Measurements from ENCODE around the gene PTPN14. TPM values are rescaled to one million over a fixed set of nuclear protein-coding genes. Genes with fewer than 3 reads are reported as not detected.
"Not testable (repeated sequence)": the region's sequence is repeated elsewhere in the genome, so short reads cannot be mapped to it uniquely, and the experiment has no call there.

Gene PTPN14
- total RNA-seq, 1 donor from 2014 or later = 1.6 TPM

DNA sequence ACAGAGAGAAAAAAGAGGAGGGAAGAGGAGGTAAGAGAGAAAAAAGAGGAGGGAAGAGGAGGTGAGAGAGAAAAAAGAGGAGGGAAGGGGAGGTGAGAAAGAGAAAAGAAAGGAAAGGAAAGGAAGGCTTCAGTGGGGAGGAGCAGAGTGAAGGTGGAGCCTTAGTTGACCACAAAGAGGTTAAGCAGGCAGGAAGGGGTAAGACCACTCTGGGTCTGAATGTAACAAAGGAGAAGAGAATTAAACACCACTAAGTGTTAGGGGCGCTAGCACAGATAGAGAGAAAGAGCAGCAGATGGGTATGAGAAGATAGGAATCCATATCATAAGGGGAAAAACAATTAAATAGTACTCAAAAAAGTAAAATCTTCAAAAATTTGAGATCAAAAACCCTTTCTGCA lies 6.6 kb downstream of the PTPN14 start:
- FAIRE-seq (no peak), DNase-seq (ENCODE audit: low spot score in 2 of 2) (no peak)

DNA sequence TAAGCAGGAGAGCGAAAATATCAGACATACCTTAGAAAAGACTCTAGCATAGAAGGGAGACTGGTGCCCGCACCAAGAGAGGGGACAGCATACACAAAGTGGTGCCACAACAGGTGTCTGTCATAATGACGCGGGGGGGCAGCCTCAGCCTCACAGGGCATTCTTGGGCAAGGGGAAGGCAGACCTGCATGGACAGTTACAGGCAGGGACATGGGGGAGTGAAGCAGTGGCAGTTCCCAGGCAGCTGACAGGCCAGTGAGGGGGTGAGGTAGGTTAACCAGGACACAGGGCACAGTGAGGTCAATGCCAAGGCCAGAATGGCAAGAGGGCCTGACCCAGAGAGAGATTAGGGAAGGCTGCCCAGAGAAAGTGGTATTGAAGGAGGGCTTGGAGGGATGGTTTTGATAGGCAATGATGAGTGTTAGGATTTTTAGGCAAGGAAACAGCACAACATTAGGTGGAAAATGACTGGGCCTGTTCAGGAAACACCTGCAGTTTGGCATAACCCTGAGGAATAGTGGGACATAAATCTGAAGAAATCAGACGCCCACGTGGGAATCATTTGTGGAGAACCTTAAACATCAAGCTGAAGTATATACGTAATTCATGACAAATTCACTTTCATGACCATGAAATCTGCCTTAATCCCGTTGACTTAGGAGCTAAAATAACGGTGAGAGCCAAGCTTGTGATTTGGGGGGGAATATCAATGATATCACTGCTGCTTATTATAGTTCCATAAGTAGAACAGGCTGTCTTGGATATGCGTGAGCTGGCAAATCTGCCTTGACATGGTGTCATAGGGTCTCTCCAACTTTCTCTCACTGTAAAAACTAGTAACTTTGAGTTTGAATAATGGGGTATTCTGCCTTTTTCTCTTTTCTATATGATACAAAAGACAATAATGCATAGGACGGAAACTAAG lies 8.9 kb downstream of the PTPN14 start:
- FAIRE-seq (no peak), DNase-seq (ENCODE audit: low spot score in 2 of 2) (no peak)

DNA sequence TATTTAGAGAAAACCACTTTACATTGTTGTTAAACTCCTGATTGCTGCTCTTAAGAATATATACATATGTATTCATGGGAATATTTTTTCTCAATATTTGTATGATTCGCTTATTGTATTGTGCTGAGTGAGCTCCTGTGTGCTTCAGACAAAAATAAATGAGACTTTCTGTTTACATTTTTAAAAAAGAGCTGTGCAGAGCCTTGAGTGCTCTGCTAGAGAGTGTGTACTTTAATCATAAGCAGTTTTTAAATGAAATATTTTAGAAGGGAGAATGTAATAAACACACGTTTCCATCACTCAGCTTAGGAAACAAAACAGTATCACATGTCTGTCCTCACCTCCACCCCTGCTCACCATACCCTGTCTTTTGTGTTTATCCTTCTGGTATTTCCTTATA lies 9.7 kb downstream of the PTPN14 start:
- no peak for DNase-seq (ENCODE audit: low spot score in 2 of 2)
- FAIRE-seq = no peak

GRCh38 chr1:214541206-214541605 lies 10.2 kb downstream of the PTPN14 start:
- DNase-seq (ENCODE audit: low spot score in 2 of 2) (no peak), FAIRE-seq (no peak)

DNA sequence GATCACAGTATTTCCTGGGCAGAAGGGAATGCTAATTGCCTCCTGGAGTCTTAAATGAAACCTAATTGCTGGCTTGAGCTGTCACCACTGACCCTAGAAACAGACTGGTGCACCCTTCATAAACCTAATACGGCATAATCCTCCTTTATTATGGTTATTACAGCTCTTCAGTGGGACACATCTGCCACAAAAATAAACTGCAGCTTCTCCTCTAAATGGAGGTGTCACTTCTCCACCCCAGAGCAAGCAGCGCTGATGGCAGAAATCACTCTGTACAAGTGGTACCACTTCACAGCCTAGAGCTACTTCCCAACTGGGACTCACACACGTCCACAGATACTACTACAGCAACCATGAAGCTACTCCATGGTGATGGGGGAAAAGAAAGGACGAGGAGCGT lies 11.1 kb downstream of the PTPN14 start:
- no peak for FAIRE-seq
- no peak for DNase-seq (ENCODE audit: low spot score in 2 of 2)

DNA sequence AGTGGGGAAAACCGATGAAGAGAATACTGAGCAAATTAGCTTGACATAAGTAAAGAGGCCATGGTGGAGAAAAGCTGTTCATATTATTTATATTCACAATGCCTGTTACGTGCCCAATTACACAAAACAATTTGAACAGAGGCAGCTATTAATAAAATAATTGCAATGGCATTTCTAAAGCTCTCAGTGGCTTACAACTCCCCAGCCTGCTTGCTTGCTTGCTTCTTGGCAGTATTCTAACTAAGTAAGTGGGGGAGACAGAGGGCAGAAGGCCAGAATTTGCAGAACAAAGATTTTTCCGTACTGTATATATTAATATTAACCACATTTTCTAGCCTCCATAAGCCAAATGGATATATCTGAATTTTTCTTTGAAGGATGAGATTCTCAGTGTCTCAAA lies 12.9 kb downstream of the PTPN14 start:
- FAIRE-seq (no peak), DNase-seq (ENCODE audit: low spot score in 2 of 2) (no peak)

DNA sequence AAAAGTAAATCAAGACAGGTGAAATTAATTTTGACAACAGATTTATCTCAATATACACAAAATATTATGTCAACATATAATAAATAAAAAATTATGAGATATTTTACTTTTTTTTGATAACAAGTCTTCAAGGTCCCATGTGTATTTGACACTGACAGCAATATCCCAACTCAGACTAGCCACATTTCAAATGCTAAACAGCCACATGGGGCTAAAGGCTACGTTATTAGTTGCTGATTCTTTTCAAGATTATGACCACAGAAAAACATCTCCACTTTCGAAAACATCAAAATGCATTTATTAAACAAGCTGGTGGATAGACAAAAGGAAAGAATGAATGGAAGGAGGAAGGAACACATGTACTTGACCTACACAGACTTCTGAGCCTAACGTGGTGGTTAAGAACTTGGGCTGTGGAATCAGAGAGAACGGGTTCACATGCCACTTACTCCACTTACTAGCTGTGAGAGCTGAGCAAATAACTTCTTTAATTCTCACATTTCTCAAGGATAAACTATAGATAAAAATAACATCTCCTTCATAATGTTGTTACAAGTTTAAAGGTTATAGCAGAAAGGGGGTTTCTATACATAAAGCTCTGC lies 13.4 kb downstream of the PTPN14 start:
- FAIRE-seq = no peak
- DNase-seq (ENCODE audit: low spot score in 2 of 2) = no peak

DNA sequence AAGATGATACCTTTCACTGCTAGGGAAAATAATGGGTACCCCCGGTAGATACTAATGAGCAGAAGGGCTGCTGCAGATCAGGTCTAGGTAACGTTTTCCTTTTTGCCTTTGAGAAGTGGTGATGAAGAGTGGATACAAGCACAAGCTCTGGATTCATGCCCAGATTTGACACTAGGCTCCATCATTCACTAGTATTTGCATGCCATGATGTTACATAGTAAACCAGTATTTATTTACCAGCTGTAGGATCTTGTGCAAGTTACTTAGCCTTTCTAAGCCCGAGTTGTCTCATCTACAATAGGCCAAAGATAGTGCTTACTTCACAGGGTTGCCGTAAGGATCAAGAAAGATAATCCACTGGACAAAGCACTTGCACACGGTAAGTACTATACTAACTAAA lies 14.2 kb downstream of the PTPN14 start:
- no peak for FAIRE-seq

DNA sequence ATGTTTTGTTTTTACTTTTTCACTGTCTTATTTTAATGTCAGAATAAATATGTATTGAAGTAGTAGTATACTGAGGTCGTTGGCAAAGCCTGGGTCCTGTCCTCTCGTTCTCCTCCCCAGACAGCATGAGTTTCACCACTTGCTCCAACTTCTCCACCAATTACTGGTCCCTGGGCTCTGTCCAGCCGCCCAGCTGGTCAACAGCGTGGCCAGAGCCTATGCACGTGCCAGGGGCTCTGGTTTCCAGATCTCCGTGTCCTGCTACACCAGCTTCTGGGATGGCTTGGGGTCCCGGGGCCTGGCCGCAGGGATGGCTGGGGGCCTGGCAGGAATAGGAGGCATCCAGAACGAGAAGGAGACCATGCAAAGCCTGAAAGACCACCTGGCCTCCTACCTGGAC lies 19.3 kb downstream of the PTPN14 start:
- FAIRE-seq = no peak
- DNase-seq (ENCODE audit: low spot score in 2 of 2) = no peak

More for the DNA sequence above, 14.2 kb downstream of the PTPN14 start:
- DNase-seq (ENCODE audit: low spot score in 2 of 2) = no peak

GRCh38 chr1:214525535-214526019 lies 25.8 kb downstream of the PTPN14 start:
- DNase-seq (ENCODE audit: low spot score in 2 of 2) = no peak
- no peak for FAIRE-seq

- DNase-seq (ENCODE audit: low spot score in 2 of 2) (no peak), FAIRE-seq (no peak)
Observed at GRCh38 chr1:214524824-214525223, 26.6 kb downstream of the PTPN14 start.

DNA sequence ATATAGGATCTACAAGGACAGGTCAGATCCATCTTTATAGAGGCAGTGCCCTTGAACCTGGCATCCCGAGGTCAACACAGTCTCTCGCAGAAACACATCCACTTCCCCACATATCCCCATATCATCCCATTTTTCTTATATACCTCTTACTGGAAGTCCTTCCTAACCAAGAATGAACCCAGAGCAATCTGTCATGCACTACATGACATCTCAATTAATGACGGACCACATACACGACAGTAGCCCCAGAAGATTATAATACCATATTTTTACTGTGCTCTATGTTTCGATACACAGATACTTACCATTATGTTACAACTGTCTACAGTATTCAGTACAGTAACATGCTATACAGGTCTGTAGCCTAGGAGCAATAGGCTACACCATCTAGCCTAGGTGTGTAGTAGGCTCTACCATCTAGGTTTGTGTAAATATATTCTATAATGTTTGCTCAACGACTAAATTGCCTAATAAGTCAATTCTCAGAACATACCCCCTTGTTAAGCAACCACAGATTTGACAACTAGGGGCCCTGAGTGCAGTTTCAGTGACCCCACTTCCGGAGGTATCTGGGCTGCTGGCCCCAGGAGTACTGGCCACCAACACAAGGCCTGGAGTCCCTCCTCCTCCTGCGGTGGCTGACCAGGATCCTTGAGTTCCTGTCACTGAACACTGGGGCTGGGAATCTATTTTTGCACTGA lies 28.1 kb downstream of the PTPN14 start:
- no peak for FAIRE-seq
- no peak for DNase-seq (ENCODE audit: low spot score in 2 of 2)

- DNase-seq (ENCODE audit: low spot score in 2 of 2) = not testable (repeated sequence)
Observed at GRCh38 chr1:214521458-214521857, 29.9 kb downstream of the PTPN14 start.

GRCh38 chr1:214520544-214521165 lies 30.7 kb downstream of the PTPN14 start:
- FAIRE-seq (no peak), DNase-seq (ENCODE audit: low spot score in 2 of 2) (no peak)

More at GRCh38 chr1:214521458-214521857, 29.9 kb downstream of the PTPN14 start:
- FAIRE-seq = not testable (repeated sequence)

DNA sequence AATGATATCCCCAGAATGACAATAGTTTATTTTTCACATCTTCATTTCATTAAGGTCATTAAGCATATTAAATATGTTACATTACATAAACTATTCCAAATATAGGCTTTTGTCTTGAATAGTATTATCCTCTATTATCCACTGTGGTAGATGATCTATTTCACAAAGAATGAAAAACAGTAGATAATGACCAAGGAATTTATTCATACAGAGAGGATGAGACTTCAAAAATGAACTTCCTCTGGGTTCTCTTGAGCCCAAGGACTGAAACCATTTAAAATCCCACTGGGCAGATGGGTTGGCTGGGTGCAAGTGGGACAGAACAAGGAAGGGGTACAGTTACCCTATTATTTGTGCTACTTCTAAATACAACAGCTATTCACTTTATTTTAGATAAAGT lies 33.0 kb downstream of the PTPN14 start:
- DNase-seq (ENCODE audit: low spot score in 2 of 2) (no peak), FAIRE-seq (no peak)

- DNase-seq (ENCODE audit: low spot score in 2 of 2) = no peak
- no peak for FAIRE-seq
Observed at GRCh38 chr1:214516434-214517326, 34.7 kb downstream of the PTPN14 start.

DNA sequence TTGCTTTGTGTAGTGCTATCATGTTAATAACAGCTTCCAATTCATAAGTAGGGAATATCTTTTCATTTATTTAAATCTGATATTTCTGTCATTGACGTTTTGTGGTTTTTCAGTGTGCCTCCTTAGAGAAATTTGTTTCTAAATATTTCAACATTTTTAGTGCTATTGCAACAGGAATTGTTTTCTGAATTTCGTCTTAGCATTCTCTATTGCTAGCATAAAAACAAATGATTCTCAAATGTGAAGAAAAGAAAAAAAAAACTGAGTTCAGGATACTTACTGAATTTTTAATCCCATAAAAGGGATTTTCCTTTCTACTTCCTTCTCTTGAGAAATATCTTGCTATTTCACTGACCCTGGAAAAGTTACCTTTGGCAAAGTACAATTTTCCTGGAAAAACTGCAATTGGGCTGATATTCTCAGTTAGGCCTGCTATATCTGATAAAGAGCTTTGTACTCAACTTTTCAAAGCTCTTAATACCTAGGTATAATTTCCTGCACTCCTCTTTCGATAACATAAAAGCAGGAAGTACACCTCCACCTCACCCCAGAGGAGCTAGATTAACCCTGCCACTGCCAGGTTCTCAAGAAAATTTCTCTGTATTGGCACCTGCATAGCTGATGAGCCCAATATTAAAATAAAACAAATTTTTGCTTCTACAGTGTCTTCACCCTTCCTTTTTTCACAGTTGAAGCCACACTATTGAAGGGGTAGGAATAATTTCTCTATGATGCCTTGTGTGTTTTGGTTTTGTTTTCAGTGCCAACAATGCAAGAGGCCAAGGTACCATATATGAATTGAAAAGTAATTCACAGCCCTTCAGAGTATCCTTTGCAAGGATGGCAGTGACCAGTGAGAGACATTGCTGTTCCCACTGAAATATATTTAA lies 35.6 kb downstream of the PTPN14 start:
- no peak for DNase-seq (ENCODE audit: low spot score in 2 of 2)
- FAIRE-seq = no peak

DNA sequence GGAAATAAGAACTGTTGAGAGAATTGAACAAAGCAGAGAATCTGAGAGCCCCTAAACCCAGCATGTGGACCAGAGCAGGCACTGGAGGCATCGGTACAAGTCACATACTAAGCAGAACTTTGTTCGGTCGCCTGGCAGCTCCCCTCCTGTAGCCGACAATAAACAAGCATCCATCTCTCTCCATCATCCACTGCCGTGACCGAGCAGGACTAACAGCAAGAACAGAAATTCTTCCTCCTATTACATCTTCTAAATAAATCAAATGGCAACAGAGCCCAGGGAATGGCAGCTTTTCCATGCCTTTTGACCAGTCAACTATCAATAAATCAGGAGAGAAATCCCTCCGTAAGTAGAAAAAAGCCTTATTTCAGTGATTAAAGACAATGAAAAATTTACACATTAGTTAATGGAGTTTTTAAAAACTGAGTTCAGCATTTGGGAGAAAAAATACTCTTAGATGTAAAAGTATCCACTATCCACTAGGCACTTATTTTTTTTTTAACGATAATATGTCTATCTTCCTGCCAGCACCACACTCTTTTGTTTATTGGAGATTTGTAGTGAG lies 36.5 kb downstream of the PTPN14 start:
- DNase-seq (ENCODE audit: low spot score in 2 of 2) (no peak), FAIRE-seq (no peak)
